ENCODE data around the gene DYNC1I2. TPM values are rescaled to one million over a fixed set of nuclear protein-coding genes. Genes with fewer than 3 reads are reported as not detected.

The DYNC1I2 gene
- total RNA-seq, 2 donors from 2014 or later: 54.8 to 67.8 TPM

GRCh38 chr2:171718720-171719119, 31.5 kb downstream of the DYNC1I2 start:
- no peak overlapping the region for H3K27ac ChIP-seq
- H3K4me3 ChIP-seq: no peak overlapping the region
- H3K9me3 ChIP-seq: no peaks in the 10 kb centered on the region
- H3K27me3 ChIP-seq: no peaks in the 10 kb centered on the region
- no peak for TF ChIP-seq CTCF (IDR thresholded peaks at IDR 0.05)
- H3K36me3 ChIP-seq: peaks cover 32% of the 10 kb centered on the region
- DNase-seq (ENCODE audit: low spot score): no peak
- H3K4me1 ChIP-seq: no peaks in the 10 kb centered on the region

GRCh38 chr2:171719660-171720059, 32.4 kb downstream of the DYNC1I2 start:
- TF ChIP-seq CTCF (IDR thresholded peaks at IDR 0.05): no peak
- no peak for DNase-seq (ENCODE audit: low spot score)
- H3K36me3 ChIP-seq: peaks cover 32% of the 10 kb centered on the region

GRCh38 chr2:171723716-171724683, 36.7 kb downstream of the DYNC1I2 start:
- Histone ChIP-seq H3K9me3 (no peaks in the 10 kb centered on the region), H3K36me3 (peaks cover 33% of the 10 kb centered on the region), H3K4me1 (no peaks in the 10 kb centered on the region), H3K27me3 (no peaks in the 10 kb centered on the region), H3K27ac (no peak overlapping the region), H3K4me3 (no peak overlapping the region)
- TF ChIP-seq CTCF (IDR thresholded peaks at IDR 0.05): no peak
- DNase-seq (ENCODE audit: low spot score): no peak

More at GRCh38 chr2:171719660-171720059, 32.4 kb downstream of the DYNC1I2 start:
- no peaks in the 10 kb centered on the region for H3K4me1 ChIP-seq
- H3K9me3 ChIP-seq: no peaks in the 10 kb centered on the region
- no peaks in the 10 kb centered on the region for H3K27me3 ChIP-seq
- no peak overlapping the region for H3K4me3 ChIP-seq
- H3K27ac ChIP-seq: no peak overlapping the region

GRCh38 chr2:171726847-171727450, 39.7 kb downstream of the DYNC1I2 start:
- no peaks in the 10 kb centered on the region for H3K4me1 ChIP-seq
- no peaks in the 10 kb centered on the region for H3K9me3 ChIP-seq
- H3K36me3 ChIP-seq: peaks cover 51% of the 10 kb centered on the region
- TF ChIP-seq CTCF (IDR thresholded peaks at IDR 0.05): no peak
- no peak for DNase-seq (ENCODE audit: low spot score)
- no peak overlapping the region for H3K4me3 ChIP-seq
- H3K27ac ChIP-seq: no peak overlapping the region
- H3K27me3 ChIP-seq: no peaks in the 10 kb centered on the region

- H3K27ac ChIP-seq: no peak overlapping the region
- no peaks in the 10 kb centered on the region for H3K27me3 ChIP-seq
- H3K36me3 ChIP-seq: peaks cover 51% of the 10 kb centered on the region
- DNase-seq (ENCODE audit: low spot score): no peak
- H3K9me3 ChIP-seq: no peaks in the 10 kb centered on the region
- H3K4me3 ChIP-seq: no peak overlapping the region
- no peak for TF ChIP-seq CTCF (IDR thresholded peaks at IDR 0.05)
- H3K4me1 ChIP-seq: no peaks in the 10 kb centered on the region
Observed at GRCh38 chr2:171728989-171729951, 42.0 kb downstream of the DYNC1I2 start.

Data from right atrium auricular region (tissue), 2 donors.